ENCODE results near the gene METTL3.

METTL3 gene

GRCh38 chr14:21526672-21527317, 15.7 kb upstream of the METTL3 start:
- DNase-seq (ENCODE audit: low spot score) = no peak

- no peak for DNase-seq (ENCODE audit: low spot score)
Observed at GRCh38 chr14:21525962-21526671, 15.0 kb upstream of the METTL3 start, which contains the start of gene SALL2. Gene SALL2, minus strand, starts transcription at chr14:21526346. Its CDS starts 219 bp downstream, at chr14:21526127.

GRCh38 chr14:21525571-21525961, 14.4 kb upstream of the METTL3 start:
- DNase-seq (ENCODE audit: low spot score) = no peak

- DNase-seq (ENCODE audit: low spot score) = no peak
Observed at GRCh38 chr14:21524575-21525490, 13.7 kb upstream of the METTL3 start.

GRCh38 chr14:21523203-21523602, 12.1 kb upstream of the METTL3 start:
- DNase-seq (ENCODE audit: low spot score) = no peak

GRCh38 chr14:21521501-21521900, 10.4 kb upstream of the METTL3 start:
- no peak for DNase-seq (ENCODE audit: low spot score)

GRCh38 chr14:21520767-21521166, 9.6 kb upstream of the METTL3 start:
- DNase-seq (ENCODE audit: low spot score) = no peak

- DNase-seq (ENCODE audit: low spot score) = no peak
Observed at GRCh38 chr14:21518725-21519124, 7.6 kb upstream of the METTL3 start.

GRCh38 chr14:21514341-21514740, 3.2 kb upstream of the METTL3 start:
- no peak for DNase-seq (ENCODE audit: low spot score)

- DNase-seq (ENCODE audit: low spot score) = no peak
Observed at GRCh38 chr14:21509432-21510143, 1.6 kb downstream of the METTL3 start.

GRCh38 chr14:21506557-21506956, 4.6 kb downstream of the METTL3 start:
- DNase-seq (ENCODE audit: low spot score) = no peak

- DNase-seq (ENCODE audit: low spot score) = no peak
Observed at GRCh38 chr14:21505012-21505553, 6.1 kb downstream of the METTL3 start.

GRCh38 chr14:21503376-21503775, 7.8 kb downstream of the METTL3 start:
- no peak for DNase-seq (ENCODE audit: low spot score)

GRCh38 chr14:21501568-21501967, 9.6 kb downstream of the METTL3 start:
- DNase-seq (ENCODE audit: low spot score) = no peak

GRCh38 chr14:21498540-21499526, 12.3 kb downstream of the METTL3 start:
- peak; percentile 33 for DNase-seq (ENCODE audit: low spot score)

GRCh38 chr14:21496453-21496852, 14.7 kb downstream of the METTL3 start:
- DNase-seq (ENCODE audit: low spot score) = no peak

GRCh38 chr14:21494902-21495762, 16.0 kb downstream of the METTL3 start:
- DNase-seq (ENCODE audit: low spot score) = no peak

GRCh38 chr14:21486640-21487087, 24.5 kb downstream of the METTL3 start:
- DNase-seq (ENCODE audit: low spot score) = no peak

GRCh38 chr14:21476925-21477681, 34.0 kb downstream of the METTL3 start, which contains the start of the genes RAB2B and TOX4:
Gene RAB2B, minus strand, starts transcription at chr14:21476959. Its CDS starts 87 bp downstream, at chr14:21476872.
Gene TOX4, plus strand, starts transcription at chr14:21477195. Its CDS starts 84 bp downstream, at chr14:21477279.
- peak; percentile 96 for DNase-seq (ENCODE audit: low spot score)

Data from kidney capillary endothelial cell (primary cell).